Measurements from ENCODE around the gene CBARP.

Gene CBARP

DNA sequence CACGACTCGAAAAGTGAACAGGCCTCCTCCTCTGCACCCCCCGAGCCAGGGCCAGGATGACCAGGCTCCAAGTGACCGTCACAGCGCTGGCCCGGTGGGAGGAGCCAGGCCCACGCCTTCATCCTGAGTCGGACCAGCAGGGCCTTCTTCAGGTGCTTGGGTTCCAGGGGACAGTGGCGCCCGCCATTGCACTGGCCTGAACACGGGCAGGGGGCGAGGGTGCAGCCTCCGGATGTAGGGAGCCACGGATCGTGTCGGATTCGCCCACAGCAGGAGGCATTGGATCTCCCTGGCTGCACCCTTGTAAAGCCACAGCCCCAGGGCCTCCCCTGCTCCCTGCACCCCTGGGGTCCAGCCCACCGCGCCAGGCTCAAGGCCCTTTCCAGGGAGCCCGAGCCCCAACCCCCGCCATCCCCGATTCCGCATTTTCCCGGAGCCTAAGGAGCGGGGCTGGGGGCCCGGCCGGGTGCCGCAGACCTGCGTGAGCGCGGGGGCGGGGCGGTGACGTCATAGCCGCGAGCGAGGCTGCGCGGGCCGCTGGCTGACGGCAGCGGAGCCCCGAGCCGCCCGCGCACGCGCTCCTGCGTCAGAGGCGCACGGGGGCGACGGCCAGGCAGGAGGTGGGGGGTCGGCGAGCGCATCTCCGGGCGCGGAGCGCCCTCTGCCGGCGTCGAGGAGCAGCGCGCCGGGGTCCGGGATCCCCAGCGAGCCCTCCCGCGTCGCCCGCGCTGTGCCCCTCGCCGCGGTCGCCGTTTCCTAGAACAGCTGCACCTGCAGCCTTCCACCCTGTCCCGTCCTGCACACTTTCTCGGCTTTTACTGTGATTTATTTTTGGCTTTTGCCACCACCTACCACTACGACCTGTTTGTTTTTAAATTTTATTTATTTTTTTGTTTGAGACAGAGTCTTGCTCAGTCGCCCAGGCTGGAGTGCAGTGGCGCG lies 2.3 kb upstream of the CBARP start:
- TF ChIP-seq Cebpa-rat (IDR thresholded peaks at IDR 0.05) = no peak
- peaks cover 73% of the 10 kb centered on the region for H3K4me1 ChIP-seq
- peaks cover 46% of the 10 kb centered on the region for H4K20me1 ChIP-seq
- peaks cover 13% of the 10 kb centered on the region; the same call in 1 of the 2 replicates for H3K36me3 ChIP-seq
- H3K27ac ChIP-seq = no peak overlapping the region
- peak overlapping the region; percentile 95 for H3K4me3 ChIP-seq
- peak overlapping the region; percentile 50; the same call in 1 of the 2 replicates for H3K9ac ChIP-seq
- H3K9me3 ChIP-seq = no peaks in the 10 kb centered on the region
- peaks cover 49% of the 10 kb centered on the region for H3K27me3 ChIP-seq
- peak overlapping the region; percentile 98 for H3K4me2 ChIP-seq

DNA sequence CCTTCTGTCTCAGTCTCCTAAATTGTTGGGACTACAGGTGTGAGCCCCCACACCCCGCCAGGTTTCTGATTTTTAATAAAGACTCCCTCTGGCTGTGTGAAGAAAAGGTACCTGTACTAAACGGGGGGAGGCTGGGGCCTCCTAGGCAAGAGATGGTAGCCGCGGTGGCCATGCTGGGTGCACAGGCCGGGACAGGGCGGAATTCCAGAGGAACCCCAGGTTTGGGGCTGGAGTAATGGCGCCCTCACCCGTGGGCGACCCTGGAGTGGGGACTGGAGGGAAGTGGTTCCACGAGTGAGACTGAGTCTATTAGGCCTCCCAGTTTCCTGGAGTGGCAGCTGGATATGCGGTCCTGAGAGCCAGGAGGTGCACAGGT lies 1.6 kb upstream of the CBARP start:
- peaks cover 54% of the 10 kb centered on the region for H3K27me3 ChIP-seq
- H3K4me1 ChIP-seq = peaks cover 66% of the 10 kb centered on the region
- H3K9ac ChIP-seq = no peak overlapping the region

DNA sequence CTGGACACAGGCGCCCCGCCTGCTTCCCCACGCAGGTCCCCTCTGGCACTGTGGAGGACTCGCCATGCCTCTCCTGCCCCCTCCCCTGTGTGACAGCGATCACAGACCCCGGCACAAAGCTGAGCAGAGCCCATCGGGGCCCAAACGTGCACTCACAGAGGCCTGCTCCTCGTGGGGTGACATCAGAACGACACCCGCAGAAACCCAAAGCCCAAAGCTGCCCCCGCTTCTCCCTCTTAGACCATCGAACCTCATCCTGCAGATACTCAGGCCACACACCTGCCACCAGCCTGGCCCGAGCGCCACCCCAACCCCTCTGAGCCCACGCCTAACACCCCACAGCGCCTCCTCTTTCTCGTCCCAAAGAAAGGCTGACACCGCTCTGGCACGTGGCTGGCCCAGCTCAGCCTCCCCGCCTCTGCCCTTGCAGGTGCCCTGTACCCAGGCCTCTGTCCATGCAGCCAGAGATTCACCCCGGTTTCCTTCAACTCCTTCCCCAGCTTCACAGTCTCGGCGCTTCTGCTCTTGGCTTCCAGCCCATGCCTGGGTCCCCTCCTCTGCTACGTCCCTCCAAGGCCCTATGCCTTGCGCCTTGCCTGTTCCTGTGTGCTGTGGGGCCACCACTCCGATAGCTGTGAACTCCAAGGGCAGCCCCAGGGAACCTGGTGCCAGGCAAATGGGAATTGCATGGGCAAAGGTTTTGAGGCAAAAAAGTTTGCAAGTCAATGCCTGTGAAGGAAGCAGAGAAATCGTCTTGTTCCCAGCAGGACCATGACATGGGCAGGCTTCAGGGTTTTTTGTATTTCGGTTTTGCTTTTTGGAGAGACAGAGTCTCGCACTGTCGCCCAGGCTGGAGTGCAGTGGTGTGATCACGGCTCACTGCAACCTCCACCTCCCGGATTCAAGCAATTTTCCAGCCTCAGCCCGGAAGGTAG lies 831 bp upstream of the CBARP start:
- Histone ChIP-seq H3K4me2 (peak overlapping the region; percentile 100), H3K27me3 (peaks cover 54% of the 10 kb centered on the region), H3K9ac (no peak overlapping the region), H3K9me3 (no peaks in the 10 kb centered on the region), H3K4me3 (peak overlapping the region; percentile 78), H3K4me1 (peaks cover 58% of the 10 kb centered on the region), H4K20me1 (peaks cover 35% of the 10 kb centered on the region), H3K27ac (no peak overlapping the region), H3K36me3 (peaks cover 6% of the 10 kb centered on the region; the same call in 1 of the 2 replicates)
- TF ChIP-seq Cebpa-rat (IDR thresholded peaks at IDR 0.05) = no peak

More for the DNA sequence above, 1.6 kb upstream of the CBARP start:
- Histone ChIP-seq H3K4me2 (peak overlapping the region; percentile 98), H3K4me3 (peak overlapping the region; percentile 95; the same call in 1 of the 2 replicates), H3K9me3 (no peaks in the 10 kb centered on the region), H3K27ac (no peak overlapping the region), H4K20me1 (peaks cover 42% of the 10 kb centered on the region), H3K36me3 (peaks cover 13% of the 10 kb centered on the region; the same call in 1 of the 2 replicates)
- TF ChIP-seq Cebpa-rat (IDR thresholded peaks at IDR 0.05) = no peak

GRCh38 chr19:1237027-1237659 lies 662 bp downstream of the CBARP start:
- peak overlapping the region; percentile 18; the same call in 1 of the 2 replicates for H3K27ac ChIP-seq
- peak overlapping the region; percentile 78 for H3K4me3 ChIP-seq
- H3K9ac ChIP-seq = peak overlapping the region; percentile 75
- H3K36me3 ChIP-seq = no peaks in the 10 kb centered on the region
- peaks cover 54% of the 10 kb centered on the region for H3K27me3 ChIP-seq
- H3K4me2 ChIP-seq = peak overlapping the region; percentile 100
- no peaks in the 10 kb centered on the region for H3K9me3 ChIP-seq
- peaks cover 48% of the 10 kb centered on the region for H3K4me1 ChIP-seq
- peaks cover 28% of the 10 kb centered on the region for H4K20me1 ChIP-seq
- no peak for TF ChIP-seq Cebpa-rat (IDR thresholded peaks at IDR 0.05)

DNA sequence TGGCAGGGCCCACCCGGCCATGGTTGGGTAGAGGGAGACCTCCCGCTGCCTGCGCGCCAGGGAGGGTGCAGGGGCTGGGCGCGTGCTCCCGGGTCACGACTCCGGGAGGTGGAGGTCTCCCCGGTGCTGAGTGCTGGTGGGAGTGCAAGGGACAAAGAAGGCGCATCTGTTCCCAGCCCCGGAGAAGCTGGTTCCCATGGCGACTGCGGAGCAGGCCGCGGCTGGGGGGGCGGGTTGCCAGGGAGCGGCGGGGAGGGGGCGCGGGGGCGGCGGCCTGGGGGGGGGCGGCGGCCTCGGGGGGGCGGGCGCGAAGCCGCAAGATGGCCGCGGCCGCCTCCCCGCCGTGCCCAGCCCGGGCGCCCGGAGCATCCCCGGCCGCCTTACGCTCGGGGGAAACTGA lies 1.2 kb downstream of the CBARP start:
- Histone ChIP-seq H3K9me3 (no peaks in the 10 kb centered on the region), H3K4me2 (peak overlapping the region; percentile 100), H3K27ac (no peak overlapping the region), H3K9ac (peak overlapping the region; percentile 75; the same call in 1 of the 2 replicates), H3K27me3 (peaks cover 54% of the 10 kb centered on the region), H3K4me3 (peak overlapping the region; percentile 78), H3K4me1 (peaks cover 49% of the 10 kb centered on the region), H4K20me1 (peaks cover 28% of the 10 kb centered on the region), H3K36me3 (no peaks in the 10 kb centered on the region)
- no peak for TF ChIP-seq Cebpa-rat (IDR thresholded peaks at IDR 0.05)

GRCh38 chr19:1235625-1236538 lies 1.9 kb downstream of the CBARP start:
- Histone ChIP-seq H3K4me1 (peaks cover 44% of the 10 kb centered on the region), H3K9me3 (no peaks in the 10 kb centered on the region), H3K36me3 (no peaks in the 10 kb centered on the region), H4K20me1 (peaks cover 28% of the 10 kb centered on the region), H3K4me2 (peak overlapping the region; percentile 17; the same call in 1 of the 2 replicates), H3K27ac (no peak overlapping the region), H3K27me3 (peaks cover 54% of the 10 kb centered on the region), H3K9ac (no peak overlapping the region), H3K4me3 (no peak overlapping the region)
- TF ChIP-seq Cebpa-rat (IDR thresholded peaks at IDR 0.05) = no peak

DNA sequence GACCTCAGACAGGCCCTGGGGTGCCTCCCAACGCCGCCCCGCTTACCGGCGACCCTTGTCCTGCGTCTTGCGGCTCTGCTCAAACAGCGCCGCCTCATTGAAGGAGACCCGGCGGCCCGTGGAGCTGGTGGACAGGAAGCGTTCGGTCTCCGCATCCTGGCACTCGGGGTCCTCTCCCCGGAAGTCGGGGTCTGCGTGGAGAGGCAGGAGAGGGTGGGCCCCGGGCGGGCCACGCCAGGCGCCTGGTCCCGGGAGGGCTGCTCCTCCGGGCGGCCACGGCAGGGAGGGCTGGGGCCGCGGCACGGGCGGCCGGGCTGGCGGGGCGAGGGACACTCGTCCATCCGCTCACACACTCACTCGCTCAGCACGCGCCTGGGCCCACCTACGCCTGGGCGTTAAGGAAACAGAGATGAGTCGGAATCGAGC lies 2.8 kb downstream of the CBARP start:
- Histone ChIP-seq H4K20me1 (peaks cover 28% of the 10 kb centered on the region), H3K4me1 (peaks cover 39% of the 10 kb centered on the region), H3K36me3 (no peaks in the 10 kb centered on the region)

More for the DNA sequence above, 2.8 kb downstream of the CBARP start:
- no peak overlapping the region for H3K4me2 ChIP-seq
- H3K27me3 ChIP-seq = peaks cover 53% of the 10 kb centered on the region
- no peak overlapping the region for H3K27ac ChIP-seq
- no peak overlapping the region for H3K4me3 ChIP-seq
- H3K9ac ChIP-seq = no peak overlapping the region
- H3K9me3 ChIP-seq = no peaks in the 10 kb centered on the region
- TF ChIP-seq Cebpa-rat (IDR thresholded peaks at IDR 0.05) = no peak
